Gastroesophageal sphincter (tissue), 4 donors: ENCODE results near the gene PIK3R5. TPM values are rescaled to one million over a fixed set of nuclear protein-coding genes. Genes with fewer than 3 reads are reported as not detected.

Experiments used
- ATAC-seq: fragments of 150-250 bp; one replicate; pipeline ENCODE4 v1.9.1; 2016; ENCODE audit warnings: mild to moderate bottlenecking, moderate library complexity
- H3K27ac ChIP-seq, 4 donors: fragments of 200-600 bp; sonication (generic) in 3 of 4; 1 replicate in 3 of 4; 2 replicates in 1 of 4; pipeline ENCODE4 v1.5.1; 2016 to 2019
- H3K27me3 ChIP-seq: fragments of 200-600 bp; sonication (generic); one replicate; pipeline ENCODE4 v1.5.1; 2019
- H3K36me3 ChIP-seq, 2 donors: fragments of 200-600 bp; sonication (generic); one replicate each; pipeline ENCODE4 v1.5.1; 2019; ENCODE audit warnings: control low read depth in 1 of 2
- H3K4me1 ChIP-seq, 3 donors: fragments of 200-600 bp; sonication (generic); 1 replicate in 2 of 3; 2 replicates in 1 of 3; pipeline ENCODE4 v1.5.1; 2016 to 2019; ENCODE audit warnings: control low read depth in 2 of 3
- H3K4me3 ChIP-seq, 2 donors: fragments of 200-600 bp; sonication (generic); one replicate each; pipeline ENCODE4 v1.5.1; 2019; ENCODE audit warnings: mild to moderate bottlenecking in 1 of 2, moderate library complexity in 1 of 2
- H3K9me3 ChIP-seq, 3 donors: fragments of 200-600 bp; sonication (generic); one replicate each; pipeline ENCODE4 v1.5.1; 2017 to 2019; ENCODE audit warnings: control low read depth in 2 of 3
- EP300 ChIP-seq: sonication (generic); formaldehyde crosslinking; IDR thresholded peaks from one replicate; pipeline ENCODE4 v1.6.1; 2017; ENCODE audit warnings: antibody characterized with exemption, mild to moderate bottlenecking
- POLR2A ChIP-seq, 2 donors: fragments of 450-650 bp; IDR thresholded peaks; one replicate each; pipeline ENCODE4 v1.6.1; 2017; ENCODE audit warnings: antibody characterized with exemption in 2 of 2, mild to moderate bottlenecking in 2 of 2, moderate library complexity in 1 of 2
- POLR2AphosphoS5 ChIP-seq: sonication (generic); formaldehyde crosslinking; IDR thresholded peaks from one replicate; pipeline ENCODE4 v1.6.1; 2017; ENCODE audit warnings: antibody characterized with exemption
- WGBS, 2 donors: methylation state at CpG; one replicate each; pipeline ENCODE4 v1.1.5; 2018; ENCODE audit warnings: low coverage in 1 of 2; 5-methylcytosine and 5-hydroxymethylcytosine counted together
- total RNA-seq, 4 donors: library from RNA; depleted of rRNA; stranded (reverse); fragments of >200 nt; gene quantifications; one replicate each; pipeline ENCODE4 v1.1.0, GENCODE V29; 2016
- TF ChIP-seq, protein P1 (sequence below), 4 experiments: fragments of 200-600 bp in 2 of 4; fragments of 450-650 bp in 2 of 4; sonication (generic) in 1 of 4; IDR thresholded peaks; one replicate each; pipeline ENCODE4 v1.5.1; 2017 to 2019; ENCODE audit warnings: antibody characterized with exemption in 4 of 4, mild to moderate bottlenecking in 2 of 4, moderate library complexity in 2 of 4

The PIK3R5 gene
- total RNA-seq, 4 donors from 2014 or later, result 8.9 to 13.1 (median 11.9) TPM

DNA sequence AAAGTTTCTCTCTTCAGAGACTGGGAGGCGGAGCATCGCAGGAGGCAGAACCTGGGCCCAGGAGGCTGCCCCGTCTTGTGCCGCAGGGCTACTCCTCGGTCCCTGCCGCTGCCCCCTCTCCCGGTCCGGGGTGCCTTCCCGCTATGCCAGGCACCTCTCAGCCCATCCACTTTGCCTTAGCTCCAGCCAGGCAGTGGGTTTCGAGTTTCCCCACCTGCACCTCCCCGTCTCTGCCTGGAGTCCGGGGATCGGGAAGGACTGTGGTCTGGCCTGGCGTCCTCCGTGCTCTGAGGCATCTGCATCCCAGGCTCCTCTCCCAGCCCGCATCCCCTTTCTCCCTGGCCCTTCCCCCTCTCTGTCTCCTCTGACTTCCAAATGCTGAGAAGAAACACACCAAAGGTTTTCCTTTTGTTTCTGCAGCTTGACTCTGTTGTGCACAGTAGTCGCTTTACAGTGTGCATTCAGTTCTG, 71.3 kb downstream of the PIK3R5 start:
- Histone ChIP-seq H3K4me1 (peaks cover 0 to 12% (median 0%) of the 10 kb centered on the region in 3 donors), H3K9me3 (no peaks in the 10 kb centered on the region), H3K4me3 (peak overlapping the region in 1 of 2 donors; percentile 12), H3K27me3 (peaks cover 25% of the 10 kb centered on the region), H3K27ac (no peak overlapping the region), H3K36me3 (no peaks in the 10 kb centered on the region)
- WGBS, 2 donors, result 30 to 47% methylated on average over 2 to 3 of the region's 17 CpGs
- TF ChIP-seq POLR2AphosphoS5 (no peak), EP300 (no peak), POLR2A (IDR thresholded peaks at IDR 0.05) (no peak)
- TF ChIP-seq, protein P1, sequence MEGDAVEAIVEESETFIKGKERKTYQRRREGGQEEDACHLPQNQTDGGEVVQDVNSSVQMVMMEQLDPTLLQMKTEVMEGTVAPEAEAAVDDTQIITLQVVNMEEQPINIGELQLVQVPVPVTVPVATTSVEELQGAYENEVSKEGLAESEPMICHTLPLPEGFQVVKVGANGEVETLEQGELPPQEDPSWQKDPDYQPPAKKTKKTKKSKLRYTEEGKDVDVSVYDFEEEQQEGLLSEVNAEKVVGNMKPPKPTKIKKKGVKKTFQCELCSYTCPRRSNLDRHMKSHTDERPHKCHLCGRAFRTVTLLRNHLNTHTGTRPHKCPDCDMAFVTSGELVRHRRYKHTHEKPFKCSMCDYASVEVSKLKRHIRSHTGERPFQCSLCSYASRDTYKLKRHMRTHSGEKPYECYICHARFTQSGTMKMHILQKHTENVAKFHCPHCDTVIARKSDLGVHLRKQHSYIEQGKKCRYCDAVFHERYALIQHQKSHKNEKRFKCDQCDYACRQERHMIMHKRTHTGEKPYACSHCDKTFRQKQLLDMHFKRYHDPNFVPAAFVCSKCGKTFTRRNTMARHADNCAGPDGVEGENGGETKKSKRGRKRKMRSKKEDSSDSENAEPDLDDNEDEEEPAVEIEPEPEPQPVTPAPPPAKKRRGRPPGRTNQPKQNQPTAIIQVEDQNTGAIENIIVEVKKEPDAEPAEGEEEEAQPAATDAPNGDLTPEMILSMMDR (IDR thresholded peaks at IDR 0.05), result no peak
- no peak for ATAC-seq

DNA sequence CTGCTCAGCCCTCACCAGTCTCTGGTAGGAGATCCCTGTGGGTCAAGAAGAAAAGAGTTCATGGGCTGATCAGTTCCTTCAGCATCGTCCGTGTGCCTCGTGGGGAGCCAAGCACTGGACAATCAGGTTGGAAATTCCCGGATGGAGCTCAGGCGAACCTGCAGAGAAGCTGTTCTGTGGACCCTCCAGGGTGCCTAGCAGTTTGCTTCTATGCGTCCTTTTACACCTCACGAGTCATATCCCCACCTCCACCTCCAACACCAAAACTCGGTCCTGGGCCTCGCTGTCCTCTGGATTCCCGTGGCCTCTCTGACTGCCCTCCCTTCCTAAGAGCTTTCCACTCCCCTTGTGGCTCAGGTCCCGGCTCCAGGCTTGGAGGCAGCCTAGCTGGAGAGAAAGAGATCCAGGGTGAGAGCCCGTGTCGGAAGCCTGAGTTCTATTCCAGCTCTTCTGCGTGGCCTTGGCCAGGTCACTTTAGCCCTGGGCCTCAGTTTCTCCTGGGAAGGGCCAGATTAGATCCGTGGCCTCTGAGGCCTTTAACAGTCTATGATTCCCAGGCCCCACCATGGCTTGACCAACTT, 71.8 kb downstream of the PIK3R5 start:
- no peak for TF ChIP-seq POLR2A (IDR thresholded peaks at IDR 0.05)
- TF ChIP-seq, protein P1 (IDR thresholded peaks at IDR 0.05), result no peak
- no peak for TF ChIP-seq POLR2AphosphoS5
- no peaks in the 10 kb centered on the region for H3K36me3 ChIP-seq
- H3K4me3 ChIP-seq, result no peak overlapping the region
- H3K4me1 ChIP-seq, result peaks cover 0 to 12% (median 0%) of the 10 kb centered on the region in 3 donors
- H3K27me3 ChIP-seq, result peaks cover 20% of the 10 kb centered on the region
- ATAC-seq, result no peak
- no peak overlapping the region for H3K27ac ChIP-seq
- 84 to 93% methylated on average over 3 to 7 of the region's 15 CpGs for WGBS, 2 donors
- no peaks in the 10 kb centered on the region for H3K9me3 ChIP-seq

DNA sequence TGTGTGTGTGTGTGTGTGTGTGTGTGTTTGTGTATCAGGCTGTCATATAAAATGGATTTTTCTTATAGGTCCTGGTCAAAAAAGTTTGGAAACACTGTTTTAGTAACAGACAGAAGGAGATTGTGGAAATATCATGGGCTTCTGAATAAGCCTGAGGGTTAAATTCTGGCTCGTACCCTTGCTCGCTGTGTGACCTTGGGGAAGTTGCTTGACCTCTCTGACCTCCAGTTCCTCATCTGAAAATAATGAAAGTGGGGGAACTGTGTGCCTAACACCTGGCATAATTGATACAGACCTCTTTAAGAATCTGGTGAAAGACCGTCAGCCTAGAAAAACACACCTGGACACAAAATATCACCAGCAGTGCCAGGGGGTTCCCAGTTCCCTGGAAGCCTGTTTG, 72.4 kb downstream of the PIK3R5 start:
- Histone ChIP-seq H3K27ac (no peak overlapping the region), H3K27me3 (peaks cover 15% of the 10 kb centered on the region), H3K4me1 (peaks cover 0 to 12% (median 0%) of the 10 kb centered on the region in 3 donors), H3K9me3 (no peaks in the 10 kb centered on the region), H3K4me3 (no peak overlapping the region), H3K36me3 (no peaks in the 10 kb centered on the region)
- no peak for ATAC-seq
- 71 to 73% methylated on average over 2 to 3 of the region's 3 CpGs for WGBS, 2 donors
- TF ChIP-seq EP300, result no peak
- TF ChIP-seq, protein P1 (IDR thresholded peaks at IDR 0.05), result no peak
- no peak for TF ChIP-seq POLR2A (IDR thresholded peaks at IDR 0.05)
- no peak for TF ChIP-seq POLR2AphosphoS5

DNA sequence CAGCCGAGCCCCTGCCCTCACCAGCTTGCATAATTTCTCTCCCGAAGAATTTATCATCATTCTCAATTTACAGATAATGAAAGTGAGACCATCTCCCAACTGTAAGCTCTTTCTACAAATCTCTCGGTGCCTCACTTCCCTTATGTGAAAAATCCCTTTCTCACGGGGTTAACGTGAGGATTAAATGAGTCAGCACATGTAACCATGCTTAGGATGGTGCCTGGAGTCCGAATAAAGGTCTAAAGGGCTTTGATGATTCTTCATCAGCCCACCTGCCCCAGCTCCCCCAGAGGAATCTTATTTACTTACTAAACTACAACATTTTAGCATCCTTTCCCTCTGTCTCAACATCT, 73.2 kb downstream of the PIK3R5 start:
- Histone ChIP-seq H3K36me3 (no peaks in the 10 kb centered on the region), H3K4me1 (peaks cover 0 to 12% (median 0%) of the 10 kb centered on the region in 3 donors), H3K27me3 (peaks cover 15% of the 10 kb centered on the region), H3K4me3 (no peak overlapping the region), H3K27ac (no peak overlapping the region), H3K9me3 (no peaks in the 10 kb centered on the region)
- ATAC-seq, result no peak
- WGBS, 2 donors, result 43 to 64% methylated on average over 5 to 6 of the region's 6 CpGs
- TF ChIP-seq POLR2AphosphoS5 (no peak), EP300 (no peak), POLR2A (IDR thresholded peaks at IDR 0.05) (no peak)
- TF ChIP-seq, protein P1 (IDR thresholded peaks at IDR 0.05), result no peak

DNA sequence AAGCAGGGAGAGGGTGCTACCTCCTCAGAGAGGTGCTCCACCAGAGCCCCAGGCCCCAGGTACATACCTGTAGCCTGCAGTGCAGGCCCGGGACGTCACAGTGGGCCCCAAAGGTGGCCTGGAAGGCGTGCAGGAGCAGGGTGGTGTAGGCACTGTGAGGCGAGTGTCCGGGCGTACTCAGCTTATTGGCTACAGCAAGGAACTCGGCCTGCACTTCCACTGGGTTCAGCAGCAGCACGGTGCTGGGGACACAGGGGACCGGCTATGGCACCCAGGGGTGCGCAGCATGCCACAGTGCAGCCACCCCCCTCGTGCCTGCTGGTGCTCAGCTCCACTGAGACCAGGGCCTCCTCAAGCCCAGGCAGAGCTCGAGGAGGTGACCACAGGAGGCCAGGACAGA, 74.8 kb downstream of the PIK3R5 start:
- peaks cover 0 to 12% (median 0%) of the 10 kb centered on the region in 3 donors for H3K4me1 ChIP-seq
- no peaks in the 10 kb centered on the region for H3K9me3 ChIP-seq
- no peak overlapping the region for H3K4me3 ChIP-seq
- peaks cover 6% of the 10 kb centered on the region for H3K27me3 ChIP-seq
- no peaks in the 10 kb centered on the region for H3K36me3 ChIP-seq
- no CpG with 5 or more reads among the region's 12 CpGs for WGBS, 2 donors
- TF ChIP-seq, protein P1 (IDR thresholded peaks at IDR 0.05), result no peak
- ATAC-seq, result no peak
- no peak overlapping the region for H3K27ac ChIP-seq
